Stimulated activated CD4-positive, alpha-beta T cell treated with anti-CD3 and anti-CD28 coated beads, Interleukin-1b, Interleukin-23, amount 100 ng/mL, for 4 hours (primary cell): ENCODE data around the gene PAXX.

ENCODE experiments used
- DNase-seq, 2 donors: peaks; one replicate each; pipeline ENCODE4 v3.0.0-alpha.2; 2020; ENCODE audit warnings: low read depth in 2 of 2

PAXX gene

GRCh38 chr9:136991993-136992818, at the start of gene PAXX:
TSS of gene PAXX (plus strand) at chr9:136992422. CDS start at chr9:136992444, 22 bp downstream.
- peak; percentile 93 to 97 for DNase-seq

- no peak for DNase-seq
Measured at GRCh38 chr9:136942881-136943230, 49.4 kb upstream of the PAXX start.

GRCh38 chr9:136943291-136944211, 48.7 kb upstream of the PAXX start:
- DNase-seq, result peak in 1 of 2 donors; percentile 17

GRCh38 chr9:136944212-136944518, 48.1 kb upstream of the PAXX start:
- DNase-seq, result no peak

GRCh38 chr9:136944519-136945332, 47.5 kb upstream of the PAXX start, which contains the start of the genes C8G and FBXW5:
TSS of gene C8G (plus strand) at chr9:136945243. CDS start at chr9:136945321, 78 bp downstream.
TSS of gene FBXW5 (minus strand) at chr9:136944738. CDS start at chr9:136944083, 655 bp downstream.
- DNase-seq, result peak; percentile 93 to 94

GRCh38 chr9:136945333-136946227, 46.6 kb upstream of the PAXX start:
- no peak for DNase-seq

- no peak for DNase-seq
Measured at GRCh38 chr9:136946228-136947027, 45.8 kb upstream of the PAXX start.

- DNase-seq, result no peak
Measured at GRCh38 chr9:136947028-136947891, 45.0 kb upstream of the PAXX start.

GRCh38 chr9:136947955-136948510, 44.2 kb upstream of the PAXX start:
- no peak for DNase-seq

GRCh38 chr9:136949239-136949816, 42.9 kb upstream of the PAXX start:
- DNase-seq, result no peak

- DNase-seq, result peak; percentile 93 to 95
Measured at GRCh38 chr9:136949817-136950655, 42.2 kb upstream of the PAXX start.

- no peak for DNase-seq
Measured at GRCh38 chr9:136950656-136951276, 41.5 kb upstream of the PAXX start.

GRCh38 chr9:136951541-136952320, 40.5 kb upstream of the PAXX start, which contains the start of gene LCN12:
TSS of gene LCN12 (plus strand) at chr9:136952273. CDS start at chr9:136952328, 55 bp downstream.
- DNase-seq, result no peak

- no peak for DNase-seq
Measured at GRCh38 chr9:136952321-136952850, 39.8 kb upstream of the PAXX start.
